ENCODE measurements around the gene SLC9A7.

The SLC9A7 gene

DNA sequence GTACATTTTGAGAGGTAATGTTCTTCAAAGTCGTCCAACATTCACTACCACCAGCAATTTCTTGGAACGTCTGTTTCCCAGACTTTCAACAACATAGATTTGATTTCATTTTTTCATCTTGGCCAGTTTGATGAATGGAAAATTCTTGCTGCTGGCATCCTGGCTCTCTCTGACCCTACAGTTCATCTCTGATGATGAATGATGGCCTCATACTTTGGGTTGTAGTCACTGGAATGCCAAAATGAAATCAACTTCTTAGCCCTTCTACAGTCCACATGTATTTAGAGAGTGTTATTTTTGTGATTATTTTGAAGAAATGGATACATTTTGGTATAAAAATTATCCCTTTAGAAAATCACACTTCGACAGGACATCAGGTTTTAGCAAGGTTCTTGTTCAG lies 176.6 kb downstream of the SLC9A7 start:
- H3K4me1 Mint-ChIP-seq: peaks cover 29% of the 10 kb centered on the region
- no peaks in the 10 kb centered on the region for H3K36me3 Mint-ChIP-seq (ENCODE audit: low read depth)
- H3K27me3 Mint-ChIP-seq (ENCODE audit: low read depth): peaks cover under 1% of the 10 kb centered on the region
- H3K9me3 Mint-ChIP-seq: peaks cover 4% of the 10 kb centered on the region
- no peak overlapping the region for H3K4me3 Mint-ChIP-seq
- peak overlapping the region in 2 of 3 experiments; percentile 30 to 88 for H3K27ac Mint-ChIP-seq
- TF ChIP-seq, protein P1, sequence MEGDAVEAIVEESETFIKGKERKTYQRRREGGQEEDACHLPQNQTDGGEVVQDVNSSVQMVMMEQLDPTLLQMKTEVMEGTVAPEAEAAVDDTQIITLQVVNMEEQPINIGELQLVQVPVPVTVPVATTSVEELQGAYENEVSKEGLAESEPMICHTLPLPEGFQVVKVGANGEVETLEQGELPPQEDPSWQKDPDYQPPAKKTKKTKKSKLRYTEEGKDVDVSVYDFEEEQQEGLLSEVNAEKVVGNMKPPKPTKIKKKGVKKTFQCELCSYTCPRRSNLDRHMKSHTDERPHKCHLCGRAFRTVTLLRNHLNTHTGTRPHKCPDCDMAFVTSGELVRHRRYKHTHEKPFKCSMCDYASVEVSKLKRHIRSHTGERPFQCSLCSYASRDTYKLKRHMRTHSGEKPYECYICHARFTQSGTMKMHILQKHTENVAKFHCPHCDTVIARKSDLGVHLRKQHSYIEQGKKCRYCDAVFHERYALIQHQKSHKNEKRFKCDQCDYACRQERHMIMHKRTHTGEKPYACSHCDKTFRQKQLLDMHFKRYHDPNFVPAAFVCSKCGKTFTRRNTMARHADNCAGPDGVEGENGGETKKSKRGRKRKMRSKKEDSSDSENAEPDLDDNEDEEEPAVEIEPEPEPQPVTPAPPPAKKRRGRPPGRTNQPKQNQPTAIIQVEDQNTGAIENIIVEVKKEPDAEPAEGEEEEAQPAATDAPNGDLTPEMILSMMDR (IDR thresholded peaks at IDR 0.05; ENCODE audit: unreplicated experiment in 3 of 3): no peak

DNA sequence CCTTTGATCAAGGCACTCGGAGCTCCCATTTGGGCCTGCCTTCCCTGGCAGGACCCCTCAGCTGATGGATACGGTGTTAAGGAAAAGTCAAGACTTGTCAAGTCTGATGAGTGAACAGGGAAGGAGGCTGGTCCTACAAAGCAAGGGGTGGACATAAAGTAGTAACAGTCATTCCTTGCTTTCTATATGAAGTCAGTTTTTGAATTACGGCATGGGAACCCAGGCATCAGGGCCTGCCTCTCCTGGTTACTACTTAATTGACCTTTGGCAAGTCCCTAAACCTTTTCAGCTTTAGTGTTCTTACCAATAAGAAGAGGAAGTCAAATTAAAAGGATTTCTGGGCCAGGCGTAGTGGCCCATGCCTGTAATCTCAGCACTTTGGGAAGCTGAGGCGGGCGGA lies 178.3 kb downstream of the SLC9A7 start:
- peaks cover 7% of the 10 kb centered on the region for H3K9me3 Mint-ChIP-seq
- no peak overlapping the region for H3K4me3 Mint-ChIP-seq
- H3K36me3 Mint-ChIP-seq (ENCODE audit: low read depth): no peaks in the 10 kb centered on the region
- TF ChIP-seq, protein P1 (IDR thresholded peaks at IDR 0.05; ENCODE audit: unreplicated experiment in 3 of 3): no peak
- H3K4me1 Mint-ChIP-seq: peaks cover 30% of the 10 kb centered on the region
- H3K27me3 Mint-ChIP-seq (ENCODE audit: low read depth): peaks cover 17% of the 10 kb centered on the region
- no peak overlapping the region for H3K27ac Mint-ChIP-seq

DNA sequence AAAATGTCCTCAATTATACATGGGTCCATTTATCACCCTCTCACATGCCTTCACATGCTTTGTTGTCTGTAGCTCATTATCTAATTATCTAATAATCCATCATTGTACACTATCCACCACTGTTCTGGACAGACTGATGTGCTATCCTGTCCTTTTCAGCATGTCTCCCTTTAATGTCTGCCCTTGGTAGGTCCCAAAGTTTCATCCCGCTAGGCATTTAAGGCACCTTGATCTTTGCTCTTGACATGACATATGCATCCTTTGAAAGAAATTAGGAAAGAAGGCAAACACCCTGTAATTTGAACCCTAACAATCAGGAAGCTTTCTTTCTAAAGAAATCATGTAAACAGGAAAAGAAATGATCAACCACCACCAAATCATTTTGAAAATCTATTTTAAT lies 179.7 kb downstream of the SLC9A7 start:
- no peak overlapping the region for H3K27ac Mint-ChIP-seq
- peaks cover 21% of the 10 kb centered on the region for H3K27me3 Mint-ChIP-seq (ENCODE audit: low read depth)
- peaks cover 24% of the 10 kb centered on the region for H3K4me1 Mint-ChIP-seq
- no peaks in the 10 kb centered on the region for H3K36me3 Mint-ChIP-seq (ENCODE audit: low read depth)
- H3K9me3 Mint-ChIP-seq: peaks cover 7% of the 10 kb centered on the region
- H3K4me3 Mint-ChIP-seq: no peak overlapping the region
- TF ChIP-seq, protein P1 (IDR thresholded peaks at IDR 0.05; ENCODE audit: unreplicated experiment in 3 of 3): no peak

GRCh38 chrX:46577221-46578005 lies 181.5 kb downstream of the SLC9A7 start:
- Mint-ChIP-seq H3K27me3 (ENCODE audit: low read depth) (peaks cover 31% of the 10 kb centered on the region), H3K36me3 (ENCODE audit: low read depth) (no peaks in the 10 kb centered on the region), H3K4me3 (peak overlapping the region in 1 of 3 experiments; percentile 53), H3K9me3 (peaks cover 8% of the 10 kb centered on the region), H3K4me1 (peaks cover 9% of the 10 kb centered on the region), H3K27ac (no peak overlapping the region)
- TF ChIP-seq, protein P1 (IDR thresholded peaks at IDR 0.05; ENCODE audit: unreplicated experiment in 3 of 3): no peak

- TF ChIP-seq, protein P1 (IDR thresholded peaks at IDR 0.05; ENCODE audit: unreplicated experiment in 3 of 3): no peak
- Mint-ChIP-seq H3K36me3 (ENCODE audit: low read depth) (no peaks in the 10 kb centered on the region), H3K9me3 (peaks cover 16% of the 10 kb centered on the region), H3K4me1 (peaks cover 6% of the 10 kb centered on the region), H3K27me3 (ENCODE audit: low read depth) (peaks cover 38% of the 10 kb centered on the region), H3K4me3 (peak overlapping the region; percentile 48 to 61 (median 48)), H3K27ac (no peak overlapping the region)
These were observed 182.5 kb downstream of the SLC9A7 start for GRCh38 chrX:46576458-46576857.

- H3K4me1 Mint-ChIP-seq: peaks cover 6% of the 10 kb centered on the region
- H3K27ac Mint-ChIP-seq: no peak overlapping the region
- H3K36me3 Mint-ChIP-seq (ENCODE audit: low read depth): no peaks in the 10 kb centered on the region
- peaks cover 16% of the 10 kb centered on the region for H3K9me3 Mint-ChIP-seq
- H3K4me3 Mint-ChIP-seq: peak overlapping the region; percentile 48 to 61 (median 48)
- TF ChIP-seq, protein P1 (IDR thresholded peaks at IDR 0.05; ENCODE audit: unreplicated experiment in 3 of 3): no peak
- H3K27me3 Mint-ChIP-seq (ENCODE audit: low read depth): peaks cover 41% of the 10 kb centered on the region
These were observed 182.9 kb downstream of the SLC9A7 start for GRCh38 chrX:46575991-46576392.

Data from nephron (organoid).